ENCODE measurements around the gene PANK4. TPM values are rescaled to one million over a fixed set of nuclear protein-coding genes. Genes with fewer than 3 reads are reported as not detected.

The PANK4 gene
- polyA plus RNA-seq, 1 experiment, result 17.1 TPM

DNA sequence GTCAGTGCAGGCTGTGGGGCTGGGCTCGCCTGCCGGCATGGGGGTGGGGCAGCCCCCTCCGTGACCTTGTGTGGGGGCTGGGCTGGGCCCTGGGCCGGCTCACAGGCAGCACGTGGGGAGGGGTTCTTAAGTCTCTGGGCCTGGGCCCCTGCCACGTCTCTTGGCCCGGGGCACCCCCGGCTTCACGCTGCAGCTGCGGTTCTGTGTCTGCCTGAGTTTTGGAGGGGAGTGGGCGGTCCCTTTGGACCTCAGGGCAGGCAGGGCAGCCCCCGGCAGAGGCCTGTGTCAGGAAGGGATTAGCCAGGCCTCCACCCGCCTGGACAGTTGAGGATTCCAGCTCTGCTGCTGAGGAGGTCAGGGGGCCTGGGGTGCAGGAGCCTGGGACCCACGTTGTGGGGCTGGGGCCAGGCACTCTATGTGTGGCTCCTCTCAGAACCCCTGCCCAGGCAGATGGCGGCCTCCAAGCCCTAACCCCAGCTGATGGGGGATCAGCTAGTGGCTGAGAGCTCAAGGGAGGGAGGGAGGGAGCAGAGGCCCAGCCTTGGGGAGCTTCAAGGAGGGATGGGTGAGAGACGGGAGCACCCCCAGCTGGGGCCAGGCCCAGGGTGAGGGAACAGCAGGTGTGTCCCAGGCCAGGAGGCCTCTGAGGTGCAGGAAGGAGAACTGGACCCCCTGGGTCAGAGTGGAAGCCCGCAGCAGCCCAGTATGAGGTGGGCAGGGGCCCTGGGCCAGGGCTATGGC lies 52.1 kb downstream of the PANK4 start:
- H3K27me3 ChIP-seq (ENCODE audit: control insufficient read depth, insufficient read depth, low read length), result peaks cover 2% of the 10 kb centered on the region; the same call in 1 of the 2 replicates
- ChIA-PET POLR2A (no interaction called here), CTCF (interaction anchor here (0.6 to 1.8 kb wide), 2 partner anchors 10 to 110 kb away, joined by 4 read pairs; no protein-coding TSS in a partner anchor)
- no peaks in the 10 kb centered on the region for H3K36me3 ChIP-seq (ENCODE audit: control insufficient read depth, insufficient read depth, low read length)
- DNase-seq (ENCODE audit: low read depth), result no peak
- TF ChIP-seq, protein P1, sequence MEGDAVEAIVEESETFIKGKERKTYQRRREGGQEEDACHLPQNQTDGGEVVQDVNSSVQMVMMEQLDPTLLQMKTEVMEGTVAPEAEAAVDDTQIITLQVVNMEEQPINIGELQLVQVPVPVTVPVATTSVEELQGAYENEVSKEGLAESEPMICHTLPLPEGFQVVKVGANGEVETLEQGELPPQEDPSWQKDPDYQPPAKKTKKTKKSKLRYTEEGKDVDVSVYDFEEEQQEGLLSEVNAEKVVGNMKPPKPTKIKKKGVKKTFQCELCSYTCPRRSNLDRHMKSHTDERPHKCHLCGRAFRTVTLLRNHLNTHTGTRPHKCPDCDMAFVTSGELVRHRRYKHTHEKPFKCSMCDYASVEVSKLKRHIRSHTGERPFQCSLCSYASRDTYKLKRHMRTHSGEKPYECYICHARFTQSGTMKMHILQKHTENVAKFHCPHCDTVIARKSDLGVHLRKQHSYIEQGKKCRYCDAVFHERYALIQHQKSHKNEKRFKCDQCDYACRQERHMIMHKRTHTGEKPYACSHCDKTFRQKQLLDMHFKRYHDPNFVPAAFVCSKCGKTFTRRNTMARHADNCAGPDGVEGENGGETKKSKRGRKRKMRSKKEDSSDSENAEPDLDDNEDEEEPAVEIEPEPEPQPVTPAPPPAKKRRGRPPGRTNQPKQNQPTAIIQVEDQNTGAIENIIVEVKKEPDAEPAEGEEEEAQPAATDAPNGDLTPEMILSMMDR (IDR thresholded peaks at IDR 0.05; ENCODE audit: insufficient read depth, low read depth, low read length), result no peak
- no peak overlapping the region for H3K4me3 ChIP-seq (ENCODE audit: low read depth, low read length)

DNA sequence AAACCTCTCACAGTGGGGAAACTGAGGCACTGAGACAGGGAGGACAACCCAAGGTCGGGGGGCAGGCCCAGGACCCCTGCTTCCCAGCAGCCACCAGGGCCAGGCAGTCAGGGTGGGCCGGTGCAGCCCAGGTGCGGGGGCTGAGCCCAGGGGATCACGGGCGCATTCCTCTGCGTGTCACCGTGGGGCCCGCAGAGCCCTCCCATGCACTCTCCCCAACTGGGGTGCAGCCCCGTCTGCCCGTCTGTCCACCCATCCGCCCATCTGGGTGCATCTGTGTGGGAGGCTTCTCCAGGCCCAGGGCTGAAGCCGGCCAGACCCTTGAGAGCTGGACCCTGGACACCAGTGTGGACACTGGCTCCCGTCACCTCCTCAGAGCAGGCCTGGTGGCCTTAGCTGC lies 53.2 kb downstream of the PANK4 start:
- no peak for DNase-seq (ENCODE audit: low read depth)
- peaks cover 2% of the 10 kb centered on the region; the same call in 1 of the 2 replicates for H3K27me3 ChIP-seq (ENCODE audit: control insufficient read depth, insufficient read depth, low read length)
- POLR2A ChIA-PET, result no interaction called here
- no peaks in the 10 kb centered on the region for H3K36me3 ChIP-seq (ENCODE audit: control insufficient read depth, insufficient read depth, low read length)
- TF ChIP-seq, protein P1 (IDR thresholded peaks at IDR 0.05; ENCODE audit: insufficient read depth, low read depth, low read length), result no peak
- CTCF ChIA-PET, result no interaction called here
- H3K4me3 ChIP-seq (ENCODE audit: low read depth, low read length), result no peak overlapping the region

DNA sequence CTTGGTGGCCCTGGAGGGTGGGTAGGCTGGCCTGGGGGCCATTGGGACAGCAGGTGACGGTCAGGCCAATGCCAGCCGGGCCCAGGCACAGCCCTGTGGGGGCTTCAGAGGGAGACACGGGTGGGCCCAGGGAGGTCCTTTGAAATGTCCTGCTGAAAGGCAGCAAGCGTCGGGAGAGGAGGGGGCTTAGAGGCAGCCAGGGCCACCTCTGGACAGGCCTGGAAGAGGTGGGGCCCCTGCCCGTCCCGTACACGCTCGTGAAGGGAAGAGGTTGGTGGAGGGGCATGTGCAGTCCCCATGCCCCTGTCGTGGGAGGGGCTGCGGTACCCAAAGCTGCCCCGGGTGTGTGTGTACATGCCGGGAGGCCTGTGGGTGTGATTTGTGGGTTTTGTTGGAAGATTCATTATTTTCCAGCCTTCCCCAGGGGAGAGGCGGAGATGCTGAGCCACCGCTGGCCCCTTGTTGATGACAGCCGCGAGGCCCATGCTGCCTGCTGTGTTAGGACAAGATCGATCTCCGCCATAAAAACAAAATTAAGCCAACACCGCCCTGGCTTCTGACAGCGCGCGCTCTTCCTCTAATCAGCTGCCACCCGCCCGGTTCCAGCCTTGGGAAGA lies 53.7 kb downstream of the PANK4 start:
- TF ChIP-seq, protein P1 (IDR thresholded peaks at IDR 0.05; ENCODE audit: insufficient read depth, low read depth, low read length), result no peak
- CTCF ChIA-PET, result no interaction called here
- no peaks in the 10 kb centered on the region for H3K36me3 ChIP-seq (ENCODE audit: control insufficient read depth, insufficient read depth, low read length)

DNA sequence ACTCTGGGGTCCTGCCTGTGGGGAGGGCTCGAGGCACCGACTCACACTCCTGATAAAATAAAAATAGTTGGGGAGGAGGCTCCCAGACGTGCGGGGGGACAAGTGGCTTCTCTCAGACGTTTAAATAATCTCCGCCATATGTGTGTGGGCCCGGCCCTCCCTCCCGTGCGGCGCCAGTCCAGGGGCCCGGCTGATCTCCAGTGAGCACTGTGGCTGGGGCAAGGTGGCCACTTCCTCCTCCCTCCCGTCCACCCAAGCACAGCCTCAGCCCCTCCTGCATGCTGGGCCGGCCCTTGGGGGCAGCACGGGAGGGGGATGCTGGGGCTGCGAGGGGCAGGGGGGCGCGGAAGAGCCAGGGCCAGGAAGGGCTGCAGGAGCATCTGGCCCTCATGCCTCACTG lies 54.3 kb downstream of the PANK4 start:
- no peak for DNase-seq (ENCODE audit: low read depth)
- TF ChIP-seq, protein P1 (IDR thresholded peaks at IDR 0.05; ENCODE audit: insufficient read depth, low read depth, low read length), result no peak
- CTCF ChIA-PET, result no interaction called here

More for the DNA sequence above, 53.7 kb downstream of the PANK4 start:
- no peak for DNase-seq (ENCODE audit: low read depth)
- Histone ChIP-seq H3K4me3 (ENCODE audit: low read depth, low read length) (no peak overlapping the region), H3K27me3 (ENCODE audit: control insufficient read depth, insufficient read depth, low read length) (peaks cover 2% of the 10 kb centered on the region; the same call in 1 of the 2 replicates)
- POLR2A ChIA-PET, result no interaction called here

DNA sequence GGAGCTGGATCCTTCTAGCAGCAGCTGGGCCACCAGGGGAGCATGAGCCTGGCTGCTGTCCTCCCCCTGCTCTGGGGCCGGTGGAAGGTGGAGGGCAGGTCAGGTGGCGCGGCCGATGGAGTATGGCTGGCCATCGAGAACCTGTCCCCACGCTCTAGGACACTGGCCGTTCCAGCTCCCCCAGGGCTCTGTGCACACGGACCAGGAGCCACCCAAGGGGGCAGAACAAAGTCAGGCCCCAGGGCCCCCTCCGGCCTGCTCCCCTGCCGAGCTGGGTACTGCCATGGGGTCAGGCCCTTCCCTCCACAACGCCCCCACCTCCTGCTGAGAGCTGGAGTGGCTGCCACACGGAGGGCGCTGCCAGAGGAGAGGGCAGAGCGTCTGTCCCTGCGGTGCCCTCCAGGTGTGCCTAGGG lies 54.8 kb downstream of the PANK4 start:
- ChIA-PET CTCF (no interaction called here), POLR2A (no interaction called here)
- no peak overlapping the region for H3K4me3 ChIP-seq (ENCODE audit: low read depth, low read length)
- TF ChIP-seq, protein P1 (IDR thresholded peaks at IDR 0.05; ENCODE audit: insufficient read depth, low read depth, low read length), result no peak
- no peak for DNase-seq (ENCODE audit: low read depth)
- no peaks in the 10 kb centered on the region for H3K36me3 ChIP-seq (ENCODE audit: control insufficient read depth, insufficient read depth, low read length)
- H3K27me3 ChIP-seq (ENCODE audit: control insufficient read depth, insufficient read depth, low read length), result peaks cover 3% of the 10 kb centered on the region; the same call in 1 of the 2 replicates

More for the DNA sequence above, 54.3 kb downstream of the PANK4 start:
- H3K36me3 ChIP-seq (ENCODE audit: control insufficient read depth, insufficient read depth, low read length), result no peaks in the 10 kb centered on the region
- H3K4me3 ChIP-seq (ENCODE audit: low read depth, low read length), result no peak overlapping the region
- peaks cover 2% of the 10 kb centered on the region; the same call in 1 of the 2 replicates for H3K27me3 ChIP-seq (ENCODE audit: control insufficient read depth, insufficient read depth, low read length)
- POLR2A ChIA-PET, result no interaction called here

Data from BJ (cell line).